GM18870 (cell line): Measurements from ENCODE around the gene PWWP3B.
"Not testable (repeated sequence)": the region's sequence is repeated elsewhere in the genome, so short reads cannot be mapped to it uniquely, and the experiment has no call there.

ENCODE experiments used
- ATAC-seq: cut with Tn5 transposase; IDR thresholded peaks from one replicate; pipeline ENCODE4 v1.9.1; 2021; ENCODE audit warnings: moderate library complexity; ENCODE audit not compliant: unreplicated experiment

Gene PWWP3B

DNA sequence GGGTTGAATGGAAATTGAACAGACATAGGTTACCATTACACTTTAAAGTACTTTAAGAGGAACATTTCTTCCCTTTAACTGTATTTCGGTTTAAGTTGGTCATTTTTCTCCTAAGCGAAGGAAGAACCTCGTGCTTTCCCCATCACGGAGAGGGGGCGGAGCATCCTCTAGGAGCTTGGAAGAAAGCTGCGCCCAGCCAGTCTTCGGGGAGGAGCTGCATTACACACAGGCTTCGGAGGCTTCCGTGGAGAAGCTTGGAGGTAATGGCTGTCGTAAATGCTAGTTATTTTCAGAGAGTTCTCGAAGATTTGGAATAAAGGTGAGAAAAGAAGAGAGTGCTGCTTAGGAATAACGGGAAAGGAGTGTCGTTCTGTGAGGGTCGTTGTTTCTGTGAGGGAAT, at the start of gene PWWP3B:
Gene PWWP3B (plus strand): TSS at position 199 of the 400 bp plus-strand sequence. CDS start 37,128 bp downstream, outside the sequence.
- ATAC-seq = no peak

- ATAC-seq = no peak
Observed at GRCh38 chrX:106139048-106139447, 29.1 kb upstream of the PWWP3B start.

DNA sequence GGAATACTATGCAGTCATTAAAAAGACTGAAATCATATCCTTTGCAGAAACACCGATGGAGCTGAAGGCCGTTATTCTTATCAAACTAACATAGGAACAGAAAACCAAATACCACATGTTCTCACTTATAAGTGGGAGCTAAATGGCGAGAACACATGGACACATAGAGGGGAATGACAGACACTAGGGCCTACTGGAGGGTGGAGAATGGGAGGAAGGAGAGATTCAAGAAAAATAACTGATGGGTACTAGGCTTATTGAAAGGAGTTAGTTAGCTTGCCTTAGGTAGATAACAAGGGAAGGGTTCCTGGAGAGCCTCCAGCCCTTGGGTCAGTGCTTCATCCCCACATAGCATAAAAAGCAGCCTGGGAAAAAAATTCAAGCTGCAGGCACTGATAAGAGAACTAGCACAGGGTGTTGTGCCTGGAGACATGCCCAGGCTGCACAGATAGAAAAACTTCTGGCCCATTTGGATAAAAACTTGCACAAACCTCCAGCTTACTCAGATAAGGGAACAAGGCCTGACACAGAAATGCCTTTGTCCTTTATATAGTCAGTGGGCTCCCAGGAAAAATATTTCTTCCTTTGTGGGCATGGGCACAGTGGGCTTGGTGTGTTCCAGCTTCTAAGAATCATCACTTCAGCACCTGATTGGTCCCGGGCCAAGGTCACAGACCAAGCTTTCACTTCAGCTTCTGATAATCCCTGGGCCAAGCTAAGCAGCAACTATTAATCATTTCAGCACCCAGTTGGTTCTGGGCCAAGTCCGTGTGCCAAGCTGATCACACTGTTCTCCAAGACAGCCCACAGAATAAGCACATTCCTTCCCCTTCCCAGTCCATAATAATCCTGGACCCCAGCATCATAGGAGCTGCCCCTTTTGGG, 23.1 kb upstream of the PWWP3B start:
- ATAC-seq = no peak

DNA sequence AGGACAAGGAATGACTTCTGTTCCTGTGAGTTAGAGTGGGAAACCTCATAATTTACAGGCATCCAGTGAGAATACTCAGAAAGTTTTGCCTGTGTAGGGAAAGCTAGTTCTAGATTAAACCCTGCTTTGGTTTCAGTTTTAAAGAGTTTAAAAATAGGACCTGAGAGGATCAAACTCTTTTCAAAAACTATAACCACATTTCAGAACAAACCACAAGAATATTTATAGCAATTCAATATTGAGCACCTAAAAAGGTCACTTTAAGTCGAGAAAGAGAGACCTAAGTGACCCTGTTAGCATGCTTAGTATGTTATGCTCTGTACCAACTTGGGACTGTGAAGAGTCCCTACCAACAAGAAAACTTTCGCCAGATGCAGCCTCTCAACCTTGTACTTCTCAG, 17.4 kb upstream of the PWWP3B start:
- peak; percentile 67 for ATAC-seq

GRCh38 chrX:106159861-106160282, 8.2 kb upstream of the PWWP3B start:
- no peak for ATAC-seq

DNA sequence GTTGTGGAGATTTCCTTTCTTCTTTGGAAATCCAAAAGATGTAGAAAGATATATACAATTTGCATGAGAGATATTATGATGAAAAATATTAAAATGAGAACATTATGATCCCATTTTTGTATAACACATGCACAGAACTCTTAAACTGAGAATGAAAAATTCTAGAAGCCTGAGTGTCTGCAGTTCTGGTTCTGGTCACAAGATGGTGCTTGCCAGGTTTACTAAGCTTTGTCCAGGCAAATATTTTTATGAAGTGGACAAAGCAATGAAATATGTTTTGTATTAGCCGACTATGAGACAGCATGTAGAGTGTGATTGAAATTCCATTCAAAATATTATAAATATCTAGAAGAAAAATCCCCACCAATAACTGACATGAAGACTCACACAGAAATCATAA, 2.2 kb downstream of the PWWP3B start:
- ATAC-seq = no peak

DNA sequence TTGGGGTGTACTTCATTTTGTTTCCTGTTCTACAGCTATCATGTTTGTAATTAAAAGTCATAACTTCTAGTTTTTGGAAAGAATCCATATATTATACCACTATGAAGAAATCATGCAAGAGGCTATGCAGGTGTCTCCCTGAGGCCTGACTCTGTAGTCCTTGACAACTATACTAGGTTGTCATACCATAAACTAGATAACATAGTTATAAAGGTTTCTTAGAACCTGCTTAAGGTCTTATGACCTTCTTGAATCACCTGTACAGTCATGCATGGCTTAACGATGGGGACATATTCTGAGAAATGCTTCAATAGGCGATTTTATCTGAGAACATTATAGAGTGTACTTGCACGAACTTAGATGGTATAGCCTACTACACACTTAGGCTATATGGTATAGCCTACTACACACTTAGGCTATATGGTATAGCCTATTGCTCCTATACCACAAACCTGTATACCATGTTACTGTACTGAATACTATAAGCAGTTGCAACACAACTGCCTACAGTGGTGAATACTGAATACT, 3.3 kb downstream of the PWWP3B start:
- ATAC-seq = no peak

GRCh38 chrX:106177106-106177981, 9.2 kb downstream of the PWWP3B start:
- no peak for ATAC-seq

GRCh38 chrX:106177982-106178321, 9.8 kb downstream of the PWWP3B start:
- no peak for ATAC-seq

- ATAC-seq = no peak
Observed at GRCh38 chrX:106178826-106179225, 10.7 kb downstream of the PWWP3B start.

- not testable (repeated sequence) for ATAC-seq
Observed at GRCh38 chrX:106183685-106184084, 15.6 kb downstream of the PWWP3B start.

DNA sequence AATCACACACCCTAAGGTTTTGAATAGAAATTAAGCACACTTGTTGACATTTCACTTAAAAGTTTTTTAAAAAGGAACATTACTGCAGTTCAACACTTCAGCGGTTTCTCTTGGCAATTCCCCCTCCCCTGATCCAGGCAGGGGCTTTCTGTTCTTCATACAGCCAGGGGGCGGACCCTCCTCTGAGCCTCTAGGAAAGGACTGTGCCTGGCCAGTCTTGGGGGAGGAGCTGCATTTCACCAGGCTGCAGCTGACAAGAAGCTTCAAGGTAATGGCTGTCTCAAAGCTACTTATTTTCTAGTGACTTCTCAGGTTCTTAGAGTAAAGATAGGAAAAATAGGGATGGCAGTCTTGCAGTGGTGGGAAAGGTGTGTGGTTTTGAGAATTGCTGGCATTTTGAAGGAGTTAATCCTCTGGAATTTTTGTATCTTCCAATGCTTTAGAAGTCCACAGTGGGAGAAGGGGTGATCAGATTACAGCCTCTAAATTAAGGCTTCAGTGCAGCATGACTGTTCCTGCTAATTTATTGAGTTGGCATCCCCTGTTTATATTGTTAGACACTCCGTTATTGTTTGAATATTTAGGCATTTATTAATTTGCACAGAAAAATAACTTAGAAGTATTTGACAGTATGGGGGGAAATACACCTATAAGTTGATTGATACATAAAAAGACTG, 33.5 kb downstream of the PWWP3B start:
- no peak for ATAC-seq

DNA sequence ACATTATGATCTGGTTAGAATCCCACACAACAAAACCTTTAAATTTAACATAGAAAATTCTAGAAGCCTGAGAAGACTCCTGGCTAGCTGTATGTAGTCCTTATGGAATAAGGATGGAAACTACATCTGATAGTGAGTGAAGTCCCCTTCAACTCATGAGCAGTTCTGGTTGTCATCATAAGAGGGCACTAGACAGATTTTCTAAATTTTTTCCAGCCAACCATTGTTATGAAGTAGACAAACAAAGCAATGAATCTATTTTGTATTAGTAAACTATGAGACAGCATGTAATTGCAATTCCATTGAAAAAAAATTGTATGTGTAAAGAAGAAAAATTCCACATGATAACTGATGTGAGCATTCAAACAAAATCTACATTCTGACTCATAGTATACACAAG, 35.2 kb downstream of the PWWP3B start:
- ATAC-seq = no peak

DNA sequence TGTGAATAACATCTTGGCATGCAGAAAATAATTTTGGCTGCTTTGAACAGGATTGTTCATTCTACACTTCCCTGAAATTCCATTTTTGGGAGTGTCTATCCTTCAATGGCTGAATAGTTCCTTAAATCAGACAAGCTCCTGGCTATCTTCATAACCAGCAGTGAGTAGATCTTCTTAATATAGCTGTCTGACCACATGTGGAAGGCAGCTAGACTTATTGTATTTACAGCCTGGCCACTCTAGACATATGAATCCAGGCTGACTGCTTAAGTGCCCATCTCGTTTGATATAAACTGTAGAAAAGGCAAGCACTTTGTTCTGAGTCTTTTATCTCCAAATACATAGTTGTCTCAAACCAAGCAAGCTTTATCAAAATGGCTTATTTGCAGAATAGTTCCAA, 40.0 kb downstream of the PWWP3B start:
- no peak for ATAC-seq
